Lung (tissue), 12 donors: ENCODE results near the gene RGS12. TPM values are rescaled to one million over a fixed set of nuclear protein-coding genes. Genes with fewer than 3 reads are reported as not detected.
A peak's percentile ranks its signal among the peaks of the same experiment; 100 is the strongest.

ENCODE experiments used
- ATAC-seq: fragments of 200-7000 bp; cut with Tn5 transposase; one replicate; pipeline ENCODE4 v1.9.1; 2020; ENCODE audit warnings: moderate number of reproducible peaks; ENCODE audit not compliant: insufficient read depth, low FRiP score
- DNase-seq, 3 donors: peaks; one replicate each; pipeline ENCODE4 v3.0.0-alpha.2; 2013 to 2017
- H3K27ac ChIP-seq, 2 donors: one replicate each; pipeline ENCODE4 v1.5.1; 2013; ENCODE audit warnings: mild to moderate bottlenecking in 2 of 2, moderate library complexity in 2 of 2, control low read depth in 1 of 2, inconsistent platforms in 1 of 2, low read depth in 1 of 2, low read length in 1 of 2
- H3K27me3 ChIP-seq, 3 donors: one replicate each; pipeline ENCODE4 v1.5.1; 2013; ENCODE audit warnings: low read length in 2 of 3; ENCODE audit not compliant: control insufficient read depth in 3 of 3, insufficient read depth in 3 of 3
- H3K36me3 ChIP-seq, 4 donors: one replicate each; pipeline ENCODE4 v1.5.1; 2013; ENCODE audit warnings: low read length in 4 of 4, mild to moderate bottlenecking in 1 of 4, moderate library complexity in 1 of 4; ENCODE audit not compliant: control insufficient read depth in 4 of 4, insufficient read depth in 4 of 4
- H3K4me1 ChIP-seq, 5 donors: one replicate each; pipeline ENCODE4 v1.5.1; 2013; ENCODE audit warnings: low read length in 5 of 5, mild to moderate bottlenecking in 2 of 5, moderate library complexity in 1 of 5; ENCODE audit not compliant: control insufficient read depth in 5 of 5, insufficient read depth in 5 of 5
- H3K4me3 ChIP-seq: one replicate; pipeline ENCODE4 v1.5.1; 2013; ENCODE audit warnings: mild to moderate bottlenecking, control low read depth, moderate library complexity
- H3K9ac ChIP-seq, 2 donors: one replicate each; pipeline ENCODE4 v1.5.1; 2013; ENCODE audit warnings: low read length in 2 of 2, control low read depth in 1 of 2; ENCODE audit not compliant: insufficient read depth in 1 of 2
- H3K9me3 ChIP-seq, 4 donors: one replicate each; pipeline ENCODE4 v1.5.1; 2013; ENCODE audit warnings: low read length in 3 of 4, mild to moderate bottlenecking in 1 of 4, moderate library complexity in 1 of 4; ENCODE audit not compliant: control insufficient read depth in 4 of 4, insufficient read depth in 3 of 4
- WGBS, 2 donors: extraction: QIAGEN DNeasy Blood & Tissue Kit; methylation state at CpG; one replicate each; pipeline ENCODE4 v1.1.7; 2013; 5-methylcytosine and 5-hydroxymethylcytosine counted together
- polyA plus RNA-seq, 2 donors: library from polyadenylated mRNA; stranded (reverse); fragments of 200-250 nt; gene quantifications; one replicate each; pipeline ENCODE4 v1.2.1, GENCODE V29; 2013
- total RNA-seq, 2 donors: library from RNA; depleted of rRNA in 1 of 2; stranded (reverse); fragments of >200 nt in 1 of 2; gene quantifications; one replicate each; pipeline ENCODE4 v1.2.1, GENCODE V29; 2014 to 2021
- TF ChIP-seq, protein P1 (sequence below): IDR thresholded peaks from 2 replicates; pipeline ENCODE4 v1.5.1; 2012; ENCODE audit warnings: mild to moderate bottlenecking; ENCODE audit errors: control extremely low read depth, extremely low read depth
- donor health status: control.
- donor health status: control.
- donor health status: Bipolar disorder and iron deficiency.
- donor health status: healthy.
- donor health status: DM: yes; HTN: yes; CAD: no.

RGS12 gene
- total and polyA plus RNA-seq, 4 donors = 15.4 to 76.6 (median 44.9) TPM

- ATAC-seq (no peak), DNase-seq (peak; percentile 56 to 79 (median 77))
- TF ChIP-seq, protein P1, sequence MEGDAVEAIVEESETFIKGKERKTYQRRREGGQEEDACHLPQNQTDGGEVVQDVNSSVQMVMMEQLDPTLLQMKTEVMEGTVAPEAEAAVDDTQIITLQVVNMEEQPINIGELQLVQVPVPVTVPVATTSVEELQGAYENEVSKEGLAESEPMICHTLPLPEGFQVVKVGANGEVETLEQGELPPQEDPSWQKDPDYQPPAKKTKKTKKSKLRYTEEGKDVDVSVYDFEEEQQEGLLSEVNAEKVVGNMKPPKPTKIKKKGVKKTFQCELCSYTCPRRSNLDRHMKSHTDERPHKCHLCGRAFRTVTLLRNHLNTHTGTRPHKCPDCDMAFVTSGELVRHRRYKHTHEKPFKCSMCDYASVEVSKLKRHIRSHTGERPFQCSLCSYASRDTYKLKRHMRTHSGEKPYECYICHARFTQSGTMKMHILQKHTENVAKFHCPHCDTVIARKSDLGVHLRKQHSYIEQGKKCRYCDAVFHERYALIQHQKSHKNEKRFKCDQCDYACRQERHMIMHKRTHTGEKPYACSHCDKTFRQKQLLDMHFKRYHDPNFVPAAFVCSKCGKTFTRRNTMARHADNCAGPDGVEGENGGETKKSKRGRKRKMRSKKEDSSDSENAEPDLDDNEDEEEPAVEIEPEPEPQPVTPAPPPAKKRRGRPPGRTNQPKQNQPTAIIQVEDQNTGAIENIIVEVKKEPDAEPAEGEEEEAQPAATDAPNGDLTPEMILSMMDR = no peak
- H3K4me3 ChIP-seq = no peak within 1 kb of the TSS
- 93 to 95% methylated on average over 71 to 72 of the region's 72 CpGs for WGBS, 2 donors
- H3K4me1 ChIP-seq = peaks cover 0 to 13% (median 0%) of the 10 kb centered on the region in 5 donors
- H3K36me3 ChIP-seq = peaks cover 0 to 6% (median 0%) of the 10 kb centered on the region in 4 donors
- no peak within 1 kb of the TSS for H3K9ac ChIP-seq
- H3K27ac ChIP-seq = no peak within 1 kb of the TSS
- no peaks in the 10 kb centered on the region for H3K9me3 ChIP-seq
- H3K27me3 ChIP-seq = no peaks in the 10 kb centered on the region
These were observed 43.8 kb upstream of the RGS12 start, which contains the start of gene MSANTD1 for GRCh38 chr4:3248811-3249661. TSS of gene MSANTD1 (plus strand) at chr4:3249159. CDS start at chr4:3249223, 64 bp downstream.

- H3K4me1 ChIP-seq = peaks cover 0 to 13% (median 0%) of the 10 kb centered on the region in 5 donors
- H3K9me3 ChIP-seq = no peaks in the 10 kb centered on the region
- H3K27me3 ChIP-seq = no peaks in the 10 kb centered on the region
- H3K4me3 ChIP-seq = no peak overlapping the region
- no peak for ATAC-seq
- peak in 1 of 3 donors; percentile 7 for DNase-seq
- H3K27ac ChIP-seq = no peak overlapping the region
- no peak overlapping the region for H3K9ac ChIP-seq
- 85 to 97% methylated on average over 20 of the region's 20 CpGs for WGBS, 2 donors
- peaks cover 0 to 6% (median 0%) of the 10 kb centered on the region in 4 donors for H3K36me3 ChIP-seq
- TF ChIP-seq, protein P1 = no peak
These were observed 42.9 kb upstream of the RGS12 start for GRCh38 chr4:3249711-3250437.

- WGBS, 2 donors = 69 to 87% methylated on average over 12 to 14 of the region's 14 CpGs
- Histone ChIP-seq H3K36me3 (peaks cover 0 to 7% (median 0%) of the 10 kb centered on the region in 4 donors), H3K27ac (peak overlapping the region in 1 of 2 donors; percentile 11), H3K4me3 (no peak overlapping the region), H3K9ac (no peak overlapping the region), H3K27me3 (no peaks in the 10 kb centered on the region), H3K9me3 (no peaks in the 10 kb centered on the region), H3K4me1 (peaks cover 0 to 13% (median 0%) of the 10 kb centered on the region in 5 donors)
- TF ChIP-seq, protein P1 = no peak
- DNase-seq (peak; percentile 28 to 68 (median 54)), ATAC-seq (peak; percentile 70)
These were observed 42.3 kb upstream of the RGS12 start for GRCh38 chr4:3250438-3250955.
